GM12878 (cell line): Measurements from ENCODE around the gene ZFP36. TPM values are rescaled to one million over a fixed set of nuclear protein-coding genes. Genes with fewer than 3 reads are reported as not detected.
A peak's percentile ranks its signal among the peaks of the same experiment; 100 is the strongest.

Experiments
- CBX3 ChIP-seq: fragments of 200-600 bp; sonication (generic); IDR thresholded peaks from 2 replicates; pipeline ENCODE4 v1.6.1; 2016; ENCODE audit warnings: low read depth, borderline replicate concordance
- CHD2 ChIP-seq: IDR thresholded peaks from 2 replicates; pipeline ENCODE4 v1.6.1; 2011; ENCODE audit warnings: low read depth, low read length, improper control_type of control experiment, borderline replicate concordance
- CTCF ChIP-seq, 3 experiments: IDR thresholded peaks in 2 of 3; conservative IDR thresholded peaks in 1 of 3; 2 replicates each; pipeline ENCODE4 v1.5.1; 2011; ENCODE audit warnings: low read depth in 3 of 3, low read length in 3 of 3, mild to moderate bottlenecking in 3 of 3, control low read depth in 2 of 3, moderate library complexity in 2 of 3, inconsistent platforms in 1 of 3, mixed read lengths in 1 of 3; ENCODE audit not compliant: control insufficient read depth in 2 of 3, insufficient read depth in 1 of 3; ENCODE audit errors: extremely low read depth in 1 of 3
- HSF1 ChIP-seq: fragments of 150-350 bp; IDR thresholded peaks from 2 replicates; pipeline ENCODE4 v1.6.1; 2014; ENCODE audit warnings: mild to moderate bottlenecking, low read depth, low read length
- IKZF2 ChIP-seq, 2 experiments: fragments of 450-650 bp; IDR thresholded peaks; 2 replicates each; pipeline ENCODE4 v1.6.1; 2017; ENCODE audit warnings: mild to moderate bottlenecking in 2 of 2, moderate library complexity in 2 of 2
- KAT2A ChIP-seq: conservative IDR thresholded peaks from 2 replicates; pipeline ENCODE4 v1.6.1; 2011; ENCODE audit warnings: low read depth, low read length; ENCODE audit not compliant: control insufficient read depth
- MYC ChIP-seq: IDR thresholded peaks from 2 replicates; pipeline ENCODE4 v1.6.1; 2011; ENCODE audit warnings: mild to moderate bottlenecking, low read length, moderate library complexity, inconsistent platforms; ENCODE audit not compliant: insufficient read depth, insufficient replicate concordance, insufficient read length, severe bottlenecking
- NFIC ChIP-seq: IDR thresholded peaks from 2 replicates; pipeline ENCODE4 v1.6.1; 2012; ENCODE audit warnings: low read depth, mild to moderate bottlenecking, inconsistent platforms, low read length, moderate library complexity
- NFXL1 ChIP-seq: fragments of 450-650 bp; IDR thresholded peaks from 2 replicates; pipeline ENCODE4 v1.6.1; 2017; ENCODE audit warnings: antibody characterized with exemption, mild to moderate bottlenecking, borderline replicate concordance
- NFYA ChIP-seq: IDR thresholded peaks from 2 replicates; pipeline ENCODE4 v1.6.1; 2011; ENCODE audit warnings: low read depth, mild to moderate bottlenecking, low read length, improper control_type of control experiment, borderline replicate concordance
- RAD51 ChIP-seq: fragments of 450-650 bp; IDR thresholded peaks from 2 replicates; pipeline ENCODE4 v1.6.1; 2016; ENCODE audit warnings: moderate library complexity, mild to moderate bottlenecking, inconsistent platforms
- SIN3A ChIP-seq: IDR thresholded peaks from 2 replicates; pipeline ENCODE4 v1.6.1; 2012; ENCODE audit warnings: low read depth, low read length, improper control_type of control experiment
- STAT1 ChIP-seq: fragments of 450-650 bp; conservative IDR thresholded peaks from 2 replicates; pipeline ENCODE4 v1.6.1; 2014; ENCODE audit warnings: antibody characterized with exemption, mild to moderate bottlenecking
- ZNF274 ChIP-seq: IDR thresholded peaks from one replicate; pipeline ENCODE4 v1.8.0; 2011; ENCODE audit not compliant: insufficient read length, insufficient read depth
- ZNF687 ChIP-seq: fragments of 450-650 bp; IDR thresholded peaks from 2 replicates; pipeline ENCODE4 v1.6.1; 2017; ENCODE audit warnings: mild to moderate bottlenecking, moderate library complexity
- polyA plus RNA-seq, 11 experiments: library from polyadenylated mRNA; depleted of rRNA in 4 of 11; unstranded in 6 of 11; stranded (reverse) in 5 of 11; fragments of >200 nt; fragmentation: Nextera tagmentation in 4 of 11; fragmentation: Illumina TruSeq in 1 of 11; extraction: Ambion mirVana in 4 of 11; extraction: Trizol in 1 of 11; gene quantifications; 1 replicate in 1 of 11; 2 replicates in 10 of 11; pipeline versions ENCODE4 v1.2.1 to v1.2.3, GENCODE V29; 2011 to 2016; ENCODE audit warnings: inconsistent platforms in 2 of 11, missing spikeins in 2 of 11, low read depth in 1 of 11
- total RNA-seq, 4 experiments: library from RNA; depleted of rRNA in 3 of 4; stranded (reverse); fragments of >200 nt in 3 of 4; fragmentation: Illumina TruSeq in 1 of 4; extraction: Trizol in 1 of 4; gene quantifications; 2 replicates each; pipeline versions ENCODE4 v1.2.1 to v1.2.3, GENCODE V29; 2013 to 2021
- TF ChIP-seq, protein P1 (sequence below): fragments of 450-650 bp; IDR thresholded peaks from 2 replicates; pipeline ENCODE4 v1.6.1; 2017; ENCODE audit warnings: mild to moderate bottlenecking, moderate library complexity

ZFP36 gene
- total and polyA plus RNA-seq, 10 of the 15 experiments (the other 5 are each of a cell fraction or from before 2014, with no cell fraction given): 5.3 to 55.0 (median 18.1) TPM

GRCh38 chr19:39409208-39410016, 2.8 kb downstream of the ZFP36 start (continued):
- TF ChIP-seq, protein P1, sequence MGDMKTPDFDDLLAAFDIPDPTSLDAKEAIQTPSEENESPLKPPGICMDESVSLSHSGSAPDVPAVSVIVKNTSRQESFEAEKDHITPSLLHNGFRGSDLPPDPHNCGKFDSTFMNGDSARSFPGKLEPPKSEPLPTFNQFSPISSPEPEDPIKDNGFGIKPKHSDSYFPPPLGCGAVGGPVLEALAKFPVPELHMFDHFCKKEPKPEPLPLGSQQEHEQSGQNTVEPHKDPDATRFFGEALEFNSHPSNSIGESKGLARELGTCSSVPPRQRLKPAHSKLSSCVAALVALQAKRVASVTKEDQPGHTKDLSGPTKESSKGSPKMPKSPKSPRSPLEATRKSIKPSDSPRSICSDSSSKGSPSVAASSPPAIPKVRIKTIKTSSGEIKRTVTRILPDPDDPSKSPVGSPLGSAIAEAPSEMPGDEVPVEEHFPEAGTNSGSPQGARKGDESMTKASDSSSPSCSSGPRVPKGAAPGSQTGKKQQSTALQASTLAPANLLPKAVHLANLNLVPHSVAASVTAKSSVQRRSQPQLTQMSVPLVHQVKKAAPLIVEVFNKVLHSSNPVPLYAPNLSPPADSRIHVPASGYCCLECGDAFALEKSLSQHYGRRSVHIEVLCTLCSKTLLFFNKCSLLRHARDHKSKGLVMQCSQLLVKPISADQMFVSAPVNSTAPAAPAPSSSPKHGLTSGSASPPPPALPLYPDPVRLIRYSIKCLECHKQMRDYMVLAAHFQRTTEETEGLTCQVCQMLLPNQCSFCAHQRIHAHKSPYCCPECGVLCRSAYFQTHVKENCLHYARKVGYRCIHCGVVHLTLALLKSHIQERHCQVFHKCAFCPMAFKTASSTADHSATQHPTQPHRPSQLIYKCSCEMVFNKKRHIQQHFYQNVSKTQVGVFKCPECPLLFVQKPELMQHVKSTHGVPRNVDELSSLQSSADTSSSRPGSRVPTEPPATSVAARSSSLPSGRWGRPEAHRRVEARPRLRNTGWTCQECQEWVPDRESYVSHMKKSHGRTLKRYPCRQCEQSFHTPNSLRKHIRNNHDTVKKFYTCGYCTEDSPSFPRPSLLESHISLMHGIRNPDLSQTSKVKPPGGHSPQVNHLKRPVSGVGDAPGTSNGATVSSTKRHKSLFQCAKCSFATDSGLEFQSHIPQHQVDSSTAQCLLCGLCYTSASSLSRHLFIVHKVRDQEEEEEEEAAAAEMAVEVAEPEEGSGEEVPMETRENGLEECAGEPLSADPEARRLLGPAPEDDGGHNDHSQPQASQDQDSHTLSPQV: no peak
- TF ChIP-seq CHD2 (no peak; the same call in 1 of the 2 replicates), MYC (no peak), KAT2A (no peak), CTCF (IDR thresholded peaks at IDR 0.05 in 2 of 3, conservative IDR thresholded peaks at IDR 0.05 in 1 of 3; ENCODE audit: control insufficient read depth in 2 of 3, extremely low read depth in 1 of 3, insufficient read depth in 1 of 3, low read depth in 3 of 3, low read length in 3 of 3) (no peak), ZNF274 (no peak), NFXL1 (no peak), NFIC (no peak), SIN3A (no peak; the same call in 1 of the 2 replicates), RAD51 (no peak; the same call in 1 of the 2 replicates), IKZF2 (IDR thresholded peaks at IDR 0.05) (0 out of 4 replicates have a peak, but pooled peaks of 1 of the 2 experiments have one; percentile 60), NFYA (no peak), HSF1 (no peak), ZNF687 (peak; percentile 68), STAT1 (no peak), CBX3 (no peak)
